HepG2 (cell line): ENCODE measurements around the gene TNS1. TPM values are rescaled to one million over a fixed set of nuclear protein-coding genes. Genes with fewer than 3 reads are reported as not detected.

ENCODE experiments used
- NONO ChIP-seq, 2 experiments: fragments of 450-650 bp in 1 of 2; sonication (generic) in 1 of 2; formaldehyde crosslinking in 1 of 2; IDR thresholded peaks in 1 of 2; conservative IDR thresholded peaks in 1 of 2; 2 replicates each; pipeline versions ENCODE4 v1.6.1 to v1.8.0; 2017 to 2022; ENCODE audit warnings: mild to moderate bottlenecking in 1 of 2, missing genetic modification reagents in 1 of 2, moderate library complexity in 1 of 2
- PRDM15 ChIP-seq: sonication (generic); formaldehyde crosslinking; IDR thresholded peaks from 2 replicates; pipeline ENCODE4 v1.4.0; 2020; ENCODE audit warnings: missing genetic modification reagents
- SCMH1 ChIP-seq: sonication (generic); formaldehyde crosslinking; IDR thresholded peaks from 2 replicates; pipeline ENCODE4 v1.9.0; 2021; ENCODE audit warnings: missing genetic modification reagents, mild to moderate bottlenecking, borderline replicate concordance
- SRSF9 ChIP-seq: fragments of 200-400 bp; formaldehyde crosslinking; IDR thresholded peaks from 2 replicates; pipeline ENCODE4 v1.6.1; 2018; ENCODE audit warnings: borderline replicate concordance, mild to moderate bottlenecking, low read depth, low read length; ENCODE audit not compliant: insufficient read depth, poor library complexity, severe bottlenecking
- TP53 ChIP-seq: sonication (generic); formaldehyde crosslinking; conservative IDR thresholded peaks from 2 replicates; pipeline ENCODE4 v1.4.0; 2020; ENCODE audit warnings: missing genetic modification reagents
- ZNF160 ChIP-seq: sonication (generic); formaldehyde crosslinking; IDR thresholded peaks from 2 replicates; pipeline ENCODE4 v1.8.0; 2022; ENCODE audit warnings: mild to moderate bottlenecking, inconsistent platforms, missing genetic modification reagents
- ZNF18 ChIP-seq: sonication (generic); formaldehyde crosslinking; IDR thresholded peaks from 2 replicates; pipeline ENCODE4 v1.8.0; 2022; ENCODE audit warnings: mild to moderate bottlenecking, missing genetic modification reagents; ENCODE audit not compliant: insufficient replicate concordance
- ZNF280B ChIP-seq: sonication (generic); formaldehyde crosslinking; IDR thresholded peaks from 2 replicates; pipeline ENCODE4 v1.5.0; 2020; ENCODE audit warnings: missing genetic modification reagents, mild to moderate bottlenecking, borderline replicate concordance
- ZNF414 ChIP-seq: sonication (generic); formaldehyde crosslinking; IDR thresholded peaks from 2 replicates; pipeline ENCODE4 v1.5.0; 2020; ENCODE audit warnings: missing genetic modification reagents
- ZNF609 ChIP-seq: sonication (generic); formaldehyde crosslinking; IDR thresholded peaks from 2 replicates; pipeline ENCODE4 v1.4.0; 2020; ENCODE audit warnings: mild to moderate bottlenecking, missing genetic modification reagents, borderline replicate concordance
- ZNF761 ChIP-seq: sonication (generic); formaldehyde crosslinking; conservative IDR thresholded peaks from 2 replicates; pipeline ENCODE4 v1.4.0; 2020; ENCODE audit warnings: mild to moderate bottlenecking, missing genetic modification reagents
- polyA plus RNA-seq, 8 experiments: library from polyadenylated mRNA; depleted of rRNA in 3 of 8; stranded (reverse) in 7 of 8; unstranded in 1 of 8; fragments of >200 nt; fragmentation: Illumina TruSeq in 4 of 8; extraction: Trizol in 4 of 8; gene quantifications; 2 replicates each; pipeline versions ENCODE4 v1.2.1 to v1.2.3, GENCODE V29; 2011 to 2016; ENCODE audit warnings: low read depth in 4 of 8, missing spikeins in 1 of 8, mixed read lengths in 1 of 8; ENCODE audit not compliant: insufficient read depth in 1 of 8
- total RNA-seq, 5 experiments: library from RNA; depleted of rRNA; stranded (reverse); fragments of >200 nt; fragmentation: Illumina TruSeq; extraction: Trizol; gene quantifications; 2 replicates each; pipeline ENCODE4 v1.2.3, GENCODE V29; 2016; ENCODE audit warnings: low read depth in 1 of 5

TNS1 gene
- total and polyA plus RNA-seq, 2 of the 13 experiments (the other 11 are each of a cell fraction or from before 2014, with no cell fraction given), result 1.9 to 118 TPM

- no peak for TF ChIP-seq ZNF609 (CRISPR knock-in tag)
- TF ChIP-seq PRDM15 (CRISPR knock-in tag), result no peak
- TF ChIP-seq NONO (IDR thresholded peaks at IDR 0.05), result no peak
- 0 out of 2 replicates have a peak, but pooled peaks have one; percentile 38 for TF ChIP-seq NONO (CRISPR knock-in tag; conservative IDR thresholded peaks at IDR 0.05)
- no peak for TF ChIP-seq ZNF18 (CRISPR knock-in tag)
- TF ChIP-seq ZNF280B (CRISPR knock-in tag), result no peak
- no peak for TF ChIP-seq SRSF9
- no peak for TF ChIP-seq SCMH1 (CRISPR knock-in tag)
- TF ChIP-seq ZNF414 (CRISPR knock-in tag), result peak; percentile 56; the same call in 1 of the 2 replicates
- 0 out of 2 replicates have a peak, but pooled peaks have one; percentile 34 for TF ChIP-seq ZNF761 (CRISPR knock-in tag)
- peak; percentile 67 for TF ChIP-seq ZNF160 (CRISPR knock-in tag)
- no peak for TF ChIP-seq TP53 (CRISPR knock-in tag)
These were observed 98.8 kb downstream of the TNS1 start (continued) for GRCh38 chr2:217903859-217904613.
